NOMO-1 treated with DMSO at 0.1 percent for 48 hours (cell line): ENCODE measurements around the gene TCF12.

ENCODE experiments used
- DNase-seq: peaks from one replicate; lab custom pipeline; 2025; ENCODE audit not compliant: unreplicated experiment; lab: John Stamatoyannopoulos, UW

Gene TCF12

DNA sequence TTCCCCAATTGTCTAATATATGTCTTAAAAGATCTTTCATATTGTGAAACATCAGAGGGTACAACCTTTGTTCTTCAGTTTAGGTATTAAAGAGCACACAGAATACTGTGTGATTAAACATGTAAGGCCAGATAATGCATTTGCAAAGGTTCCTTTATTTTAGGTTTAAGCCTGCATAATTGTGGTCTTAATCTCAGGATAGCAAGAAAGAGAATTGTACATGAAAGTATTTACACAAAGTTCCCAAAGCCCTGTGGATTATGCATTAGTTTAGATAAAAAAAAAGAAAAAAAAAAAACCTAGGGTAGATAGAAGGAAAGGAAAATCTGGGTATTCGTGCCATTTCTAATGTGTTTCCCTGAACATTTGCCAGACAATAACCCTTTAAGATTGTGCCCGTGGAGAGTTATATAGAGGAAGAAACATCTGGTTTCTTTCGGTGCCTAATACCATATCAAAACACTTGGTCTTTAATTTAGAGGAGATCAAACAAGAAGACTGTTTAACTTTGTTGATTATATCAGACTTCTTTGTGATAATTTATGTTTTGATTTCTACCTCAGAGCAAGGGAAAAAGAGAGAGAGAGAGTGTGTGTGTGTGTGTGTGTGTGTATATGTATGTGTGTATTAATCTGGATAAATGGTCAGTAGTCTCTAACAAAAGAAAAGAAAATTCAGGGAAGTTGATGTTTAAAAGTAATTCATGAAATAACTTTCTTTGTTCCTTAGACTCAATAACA, 318.3 kb downstream of the TCF12 start:
- DNase-seq, result no peak

DNA sequence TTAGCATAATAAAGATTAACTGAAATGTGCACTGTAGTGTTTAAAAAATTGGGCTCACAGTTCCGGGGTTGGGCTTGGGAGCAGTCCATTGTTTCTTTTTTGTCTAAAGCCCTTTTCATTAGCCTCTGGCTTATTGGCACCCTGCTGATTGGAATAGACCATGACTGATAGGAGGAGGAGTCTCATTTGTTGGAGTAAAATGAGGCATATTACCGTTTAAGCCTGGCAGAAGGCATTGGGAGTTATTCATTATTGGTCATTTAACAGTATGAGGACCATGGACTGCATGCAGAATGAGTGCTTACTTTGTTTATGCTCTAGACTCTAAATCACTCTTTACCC, 318.8 kb downstream of the TCF12 start:
- no peak for DNase-seq

DNA sequence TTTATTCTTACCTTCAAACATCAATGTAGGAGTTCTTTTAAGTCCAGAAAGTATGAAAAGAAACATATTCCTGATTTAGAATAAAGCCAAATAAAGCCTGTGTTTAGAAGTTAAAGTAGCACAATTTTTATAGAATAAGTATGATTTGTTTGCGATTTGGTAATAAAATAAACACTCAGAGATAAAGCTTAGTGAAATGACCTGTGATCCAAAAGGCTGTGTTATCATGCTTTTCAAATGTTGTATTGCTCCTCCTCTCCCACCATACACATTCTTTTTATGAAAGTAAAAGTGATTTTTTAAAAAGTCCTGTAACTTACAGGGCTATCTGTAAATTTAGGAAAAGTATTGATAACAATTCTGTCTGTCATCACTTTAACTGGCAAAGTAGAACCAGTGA, 319.2 kb downstream of the TCF12 start:
- no peak for DNase-seq

DNA sequence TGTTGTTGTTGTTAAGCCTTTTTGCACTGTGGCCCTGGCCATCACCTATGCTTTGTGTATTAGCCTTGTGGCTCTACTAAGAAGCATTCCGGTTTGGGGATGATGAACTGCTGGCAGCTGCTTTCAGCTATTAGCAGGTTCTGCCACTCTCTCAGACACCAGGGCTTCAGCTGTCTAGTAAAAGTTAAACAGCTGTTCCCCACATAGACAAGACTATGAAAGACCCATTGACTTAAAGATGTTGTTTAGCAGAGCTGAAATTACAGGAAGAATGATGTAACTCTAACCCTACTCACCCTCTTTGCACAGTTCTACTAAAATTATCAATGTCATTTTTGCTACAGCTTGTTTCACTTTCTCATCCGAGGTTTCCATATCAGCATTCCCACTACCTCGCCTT, 326.7 kb downstream of the TCF12 start:
- DNase-seq, result peak; percentile 76

DNA sequence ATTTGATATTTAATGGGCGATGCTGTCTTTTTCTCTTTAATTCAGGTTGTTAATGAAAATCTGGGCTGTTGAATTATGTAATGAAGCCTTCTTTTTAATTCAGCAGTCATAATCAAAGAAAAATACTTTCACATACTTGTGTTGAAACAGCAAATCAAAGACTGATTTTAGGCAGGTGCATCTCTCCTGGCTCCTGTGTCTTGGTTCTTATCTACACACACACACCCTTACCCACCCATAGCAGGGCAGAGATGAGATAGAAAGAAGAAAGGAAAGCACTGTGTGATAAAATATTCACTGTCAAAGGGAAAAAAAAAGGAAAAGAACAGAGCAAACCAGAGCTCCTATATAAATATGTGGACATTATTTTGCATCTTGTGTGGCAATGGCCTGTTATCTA, 327.3 kb downstream of the TCF12 start:
- no peak for DNase-seq

DNA sequence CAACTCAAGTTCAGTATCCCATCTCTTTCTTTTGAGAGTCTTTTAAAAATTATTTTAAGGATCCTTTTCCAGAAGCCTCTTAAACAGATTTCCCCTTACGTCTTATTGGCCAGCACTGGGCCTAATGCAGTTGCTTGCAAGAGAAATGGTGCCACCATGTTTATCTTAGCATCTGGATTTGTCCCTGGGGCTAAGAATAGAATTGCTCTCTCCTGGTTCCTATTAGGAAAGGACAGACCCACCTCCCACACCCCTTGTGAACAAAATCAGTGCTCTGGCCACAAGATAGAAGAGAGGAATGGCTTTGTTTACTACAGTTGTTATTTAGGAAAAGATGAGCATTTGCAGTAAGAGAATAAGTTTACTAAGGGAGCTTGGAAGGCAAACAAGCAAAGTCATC, 329.6 kb downstream of the TCF12 start:
- DNase-seq, result no peak

DNA sequence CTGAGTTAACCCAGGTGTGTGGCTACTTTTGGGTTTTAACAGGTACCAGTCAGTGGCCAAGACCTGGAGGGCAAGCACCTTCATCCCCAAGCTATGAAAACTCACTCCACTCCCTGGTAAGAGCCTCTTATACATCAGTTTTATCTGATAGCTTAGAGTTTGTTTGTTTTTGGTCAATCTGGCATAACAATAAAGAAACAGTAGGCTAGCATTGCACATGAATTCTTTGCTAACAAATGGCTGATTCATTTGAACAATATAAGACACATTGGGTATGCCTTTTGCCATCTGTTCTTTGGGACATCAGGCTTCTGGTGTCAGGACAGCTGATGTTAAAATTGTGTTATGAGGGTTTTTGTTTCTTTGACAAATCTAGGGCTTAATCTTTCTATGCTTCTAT, 332.9 kb downstream of the TCF12 start:
- DNase-seq, result no peak

DNA sequence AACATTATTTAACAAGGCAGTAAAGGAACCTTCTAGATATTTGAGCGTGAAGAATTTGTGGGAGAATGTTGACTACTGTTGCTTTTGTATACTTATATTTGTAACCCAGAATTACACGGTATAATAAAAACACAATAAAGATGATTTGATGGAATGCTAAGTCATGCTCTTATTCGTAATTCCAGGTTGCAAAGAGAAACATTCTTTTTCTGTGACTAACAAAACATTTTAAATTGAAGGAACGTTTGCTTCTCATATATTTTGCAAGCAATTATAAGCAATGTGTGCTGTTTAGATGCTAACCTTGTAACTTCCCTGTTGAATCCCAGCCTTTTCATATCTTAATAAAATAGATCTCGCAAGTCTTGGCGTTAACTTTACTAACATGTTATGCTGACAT, 333.5 kb downstream of the TCF12 start:
- DNase-seq, result no peak

DNA sequence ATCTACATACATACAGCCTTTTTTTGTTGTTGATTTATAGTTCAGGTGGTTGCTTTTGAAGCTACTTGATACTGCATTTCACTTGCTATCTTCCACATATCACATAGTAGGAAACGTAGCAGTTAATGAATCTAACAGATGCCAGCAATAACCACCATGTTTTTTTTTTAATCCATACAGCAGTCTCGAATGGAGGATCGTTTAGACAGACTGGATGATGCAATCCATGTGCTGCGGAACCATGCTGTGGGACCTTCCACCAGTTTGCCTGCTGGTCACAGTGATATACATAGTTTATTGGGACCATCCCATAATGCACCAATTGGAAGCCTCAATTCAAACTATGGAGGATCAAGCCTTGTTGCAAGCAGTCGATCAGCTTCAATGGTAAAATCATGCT, 334.6 kb downstream of the TCF12 start:
- no peak for DNase-seq

DNA sequence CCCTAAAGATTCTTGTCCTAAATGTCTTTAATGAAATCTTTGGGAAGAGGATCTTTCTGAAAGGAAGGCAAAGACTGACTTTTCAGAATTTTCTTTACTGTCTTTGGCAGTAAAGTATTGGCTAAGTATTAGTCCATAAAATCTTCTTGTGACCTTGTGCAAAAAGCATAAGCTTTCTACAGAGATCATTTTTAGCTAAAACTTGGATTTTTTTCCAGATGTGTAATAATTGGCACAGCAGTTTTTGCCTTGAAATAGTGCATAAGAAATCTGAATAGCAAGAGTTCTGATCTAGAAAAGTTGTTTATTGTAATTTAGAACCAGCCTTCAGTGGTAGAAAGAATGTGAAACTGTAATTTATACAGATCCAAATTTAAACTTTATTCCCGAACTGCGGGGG, 335.1 kb downstream of the TCF12 start:
- no peak for DNase-seq

DNA sequence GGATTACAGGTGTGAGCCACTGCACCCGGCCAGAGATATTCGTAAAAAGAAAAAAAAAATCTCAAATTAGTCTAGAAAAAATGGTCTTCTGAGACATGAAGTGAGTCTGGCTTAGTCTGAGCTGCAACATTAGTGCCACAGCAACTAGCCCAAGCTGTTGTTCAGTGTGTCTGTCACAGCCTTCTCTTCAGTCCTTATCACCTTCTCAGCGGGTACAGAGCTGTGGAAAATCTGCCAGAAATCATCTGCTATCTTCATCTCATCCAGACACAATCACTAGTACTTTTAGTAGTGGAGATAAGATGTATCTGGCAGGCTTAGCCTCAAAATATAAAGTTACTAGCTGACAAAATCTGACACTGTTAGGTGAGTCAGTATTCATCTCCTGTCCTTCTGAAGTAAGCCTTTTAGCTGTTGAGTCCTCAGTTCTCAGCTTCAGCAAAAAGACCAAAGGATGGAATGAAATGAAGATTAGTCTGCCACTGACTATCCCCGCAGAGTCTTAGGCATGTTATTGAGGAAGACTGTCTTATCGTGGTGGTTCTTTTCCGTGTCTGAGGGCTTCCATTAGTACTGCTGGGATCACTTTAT, 337.4 kb downstream of the TCF12 start:
- DNase-seq, result no peak

DNA sequence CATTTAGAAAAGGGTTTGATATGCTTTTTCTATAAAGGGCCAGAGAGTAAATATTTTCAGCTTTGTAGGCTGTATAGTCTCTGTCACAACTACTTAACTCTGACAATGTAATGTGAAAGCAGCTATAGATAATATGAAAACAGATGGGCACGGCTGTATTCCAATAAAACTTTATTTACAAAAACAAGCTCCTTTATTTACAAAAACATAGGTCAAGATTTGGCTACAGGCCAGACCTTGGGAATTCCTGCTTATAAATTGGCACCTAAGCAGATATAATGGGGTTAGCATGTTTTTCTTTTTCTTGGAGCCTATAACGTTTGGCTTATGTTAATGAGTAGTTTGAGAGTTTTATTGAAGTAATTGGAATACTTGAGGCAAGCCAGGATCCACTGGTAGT, 338.5 kb downstream of the TCF12 start:
- no peak for DNase-seq

DNA sequence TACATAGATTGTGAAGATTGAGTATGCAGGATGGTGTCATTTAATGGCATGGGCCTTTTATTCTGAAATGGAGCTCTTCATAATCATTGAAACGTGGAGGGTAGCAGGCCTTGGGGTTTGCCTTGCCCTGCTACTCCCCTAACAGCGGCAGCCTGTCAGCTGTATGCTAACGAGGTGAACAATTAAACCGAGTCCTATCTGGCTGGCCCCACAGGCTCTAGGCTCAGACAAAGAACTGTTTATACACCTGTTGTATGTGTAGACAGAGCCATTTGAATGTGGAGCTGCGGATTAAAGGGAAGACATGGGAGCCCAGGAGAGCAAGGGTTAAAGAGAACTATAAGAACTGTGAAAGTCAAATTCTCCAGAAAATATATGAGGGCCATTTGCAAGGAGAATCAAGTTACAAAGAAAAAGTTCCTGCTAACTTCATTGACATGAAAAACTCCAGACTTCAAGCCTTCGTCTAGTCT, 341.2 kb downstream of the TCF12 start:
- no peak for DNase-seq

DNA sequence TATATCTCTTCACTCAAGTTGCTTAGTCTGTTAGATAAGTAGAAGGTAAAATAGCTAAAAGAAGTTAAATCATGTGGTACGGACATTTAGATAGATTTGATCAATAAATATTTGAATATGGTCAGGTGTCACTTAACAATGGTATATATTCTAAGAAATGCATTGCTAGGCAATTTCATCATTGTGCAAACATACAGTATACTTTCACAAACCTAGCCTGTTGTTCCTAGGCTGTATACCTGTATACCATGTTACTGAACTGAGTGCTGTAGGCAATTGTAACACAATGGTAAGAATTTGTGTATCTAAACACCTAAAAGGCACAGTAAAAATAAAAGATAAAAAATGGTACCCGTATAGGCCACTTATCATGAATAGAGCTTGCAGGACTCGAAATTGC, 345.1 kb downstream of the TCF12 start:
- no peak for DNase-seq

DNA sequence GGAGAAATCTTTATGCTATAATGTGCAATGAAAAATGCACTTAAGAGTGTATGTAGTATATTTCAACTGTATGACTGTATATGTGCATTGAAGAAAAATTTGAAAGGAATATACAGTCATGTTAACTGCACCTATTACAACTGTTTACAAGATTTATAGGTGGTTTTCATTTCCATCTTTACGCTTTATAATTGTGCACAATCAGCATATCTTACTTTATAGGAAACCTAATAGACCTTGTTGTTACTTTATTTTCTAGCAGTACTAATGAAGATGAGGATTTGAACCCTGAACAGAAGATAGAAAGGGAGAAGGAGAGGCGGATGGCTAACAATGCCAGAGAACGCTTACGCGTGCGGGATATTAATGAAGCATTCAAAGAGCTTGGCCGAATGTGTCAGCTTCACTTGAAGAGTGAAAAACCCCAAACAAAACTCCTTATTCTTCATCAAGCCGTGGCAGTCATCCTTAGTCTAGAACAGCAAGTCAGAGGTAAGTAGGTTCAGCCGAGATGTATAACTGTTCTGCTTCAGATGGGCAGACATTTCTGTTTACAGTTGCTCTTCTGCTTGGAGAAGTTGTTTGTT, 354.4 kb downstream of the TCF12 start:
- no peak for DNase-seq

DNA sequence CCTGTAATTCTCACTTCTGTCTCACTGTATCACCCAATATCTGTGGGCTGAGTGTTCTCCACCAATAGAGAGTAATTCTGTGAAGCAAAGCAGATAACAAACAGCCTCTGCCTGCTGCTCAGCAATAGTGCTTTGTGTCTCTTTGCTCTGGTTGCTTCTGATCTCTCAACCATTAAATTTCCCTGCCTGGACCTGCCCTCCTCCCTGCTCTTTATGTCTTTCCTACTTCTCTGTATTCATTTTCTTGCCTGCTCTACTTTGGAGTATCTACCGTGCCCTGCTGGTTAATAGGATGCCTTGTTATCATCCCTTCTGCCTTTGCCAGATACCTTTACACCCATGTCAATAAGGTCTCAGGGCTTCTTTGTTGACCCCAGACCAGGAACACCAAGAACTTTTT, 355.0 kb downstream of the TCF12 start:
- DNase-seq, result no peak

DNA sequence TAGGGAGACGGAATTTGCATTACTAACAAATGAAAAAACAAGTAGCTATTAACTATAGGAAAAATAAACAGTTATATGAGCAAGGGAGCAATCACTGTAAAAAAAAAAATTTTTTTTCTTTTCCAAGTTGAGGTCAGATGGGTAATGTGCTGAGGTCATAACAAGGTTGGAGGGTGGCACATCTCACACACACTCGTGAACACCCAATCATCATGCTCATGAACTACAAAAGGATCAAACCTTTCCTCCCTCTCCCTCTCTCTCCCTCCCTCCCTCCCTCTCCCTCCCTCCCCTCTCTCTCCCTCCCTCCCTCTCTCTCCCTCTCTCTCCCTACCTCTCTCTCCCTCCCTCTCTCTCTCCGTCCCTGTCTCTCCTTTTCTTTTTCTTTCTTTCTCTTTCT, 360.0 kb downstream of the TCF12 start:
- DNase-seq, result no peak

DNA sequence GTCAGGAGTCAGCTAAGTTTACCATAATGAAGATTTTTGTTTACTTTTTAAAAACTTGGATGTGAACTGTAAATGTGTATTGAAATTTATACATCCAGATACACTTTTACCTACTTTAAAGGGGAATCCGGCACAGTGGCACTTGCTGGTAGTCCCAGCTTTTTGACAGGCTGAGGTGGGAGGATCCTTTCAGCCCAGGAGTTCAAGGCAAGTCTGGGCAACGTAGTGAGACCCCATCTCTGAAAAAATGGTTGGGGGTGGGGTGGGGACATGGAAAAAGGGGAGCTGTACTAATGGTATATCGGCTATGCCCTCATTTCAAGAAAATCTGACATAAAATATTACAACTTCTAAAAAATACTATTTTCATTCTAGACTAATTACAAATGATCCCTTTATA, 362.0 kb downstream of the TCF12 start:
- DNase-seq, result no peak

DNA sequence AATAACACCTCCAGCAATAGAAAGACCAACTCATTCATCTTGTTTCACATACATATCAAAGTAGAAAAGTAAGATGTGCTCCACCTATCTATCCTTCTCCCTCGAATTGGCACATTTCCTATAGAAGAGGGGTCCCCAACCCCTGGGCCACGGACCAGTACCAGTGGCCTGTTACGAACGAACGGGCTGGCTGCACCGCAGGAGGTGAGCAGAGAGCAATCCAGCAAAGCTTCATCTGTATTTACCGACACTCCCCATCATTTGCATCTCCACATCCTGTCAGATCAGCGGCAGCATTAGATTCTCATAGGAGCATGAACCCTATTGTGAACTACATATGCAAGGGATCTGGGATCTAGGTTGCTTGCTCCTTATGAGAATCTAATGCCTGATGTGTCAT, 362.9 kb downstream of the TCF12 start:
- no peak for DNase-seq

DNA sequence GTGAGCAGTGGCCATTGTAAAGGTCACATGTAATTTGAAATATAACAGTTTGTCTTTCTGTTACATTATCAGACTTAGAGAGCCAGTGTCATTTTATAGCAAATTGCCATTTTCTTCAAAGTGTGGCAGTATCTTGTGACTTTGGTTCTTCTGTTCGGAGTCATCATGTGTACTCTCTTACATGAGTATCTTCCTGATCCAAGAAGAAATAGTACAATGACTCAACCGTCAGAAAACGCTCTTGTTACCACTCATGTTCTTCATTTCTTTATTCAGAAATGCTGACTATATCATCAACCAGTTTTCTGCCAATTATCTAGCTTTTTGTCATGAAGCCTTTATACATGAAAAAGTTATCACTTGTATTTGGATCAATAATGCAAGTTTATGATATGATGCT, 364.2 kb downstream of the TCF12 start:
- DNase-seq, result no peak

DNA sequence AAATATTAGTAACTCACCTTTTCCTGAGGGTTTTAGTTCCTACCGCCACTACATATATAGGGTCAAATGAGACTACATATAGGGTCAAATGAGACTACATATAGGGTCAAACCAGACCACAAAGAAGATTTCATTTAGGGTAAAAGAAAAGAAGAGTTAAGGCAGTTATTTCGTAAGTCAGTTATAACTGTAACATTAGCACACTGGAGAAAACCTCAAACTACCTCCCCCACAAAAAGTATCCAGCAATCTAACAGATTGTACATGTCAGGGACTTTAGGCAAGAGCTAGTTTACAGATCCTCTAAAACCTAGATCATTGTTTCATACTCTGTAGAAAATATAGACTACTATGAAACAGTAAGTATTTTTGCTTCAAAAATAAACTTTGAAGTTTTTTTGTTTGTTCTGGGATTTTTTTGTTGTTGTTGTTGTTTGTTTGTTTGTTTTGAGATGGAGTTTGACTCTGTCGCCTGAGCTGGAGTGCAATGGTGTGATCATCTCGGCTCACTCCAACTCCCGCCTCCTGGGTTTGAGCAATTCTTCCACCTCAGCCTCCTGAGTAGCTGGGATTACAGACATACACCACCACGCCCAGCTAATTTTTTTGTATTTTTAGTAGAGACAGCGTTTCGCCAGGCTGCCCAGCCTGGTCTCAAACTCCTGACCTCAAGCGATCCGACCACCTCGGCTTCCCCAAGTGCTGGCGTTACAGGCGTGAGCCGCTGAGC, 365.5 kb downstream of the TCF12 start:
- peak; percentile 93 for DNase-seq

DNA sequence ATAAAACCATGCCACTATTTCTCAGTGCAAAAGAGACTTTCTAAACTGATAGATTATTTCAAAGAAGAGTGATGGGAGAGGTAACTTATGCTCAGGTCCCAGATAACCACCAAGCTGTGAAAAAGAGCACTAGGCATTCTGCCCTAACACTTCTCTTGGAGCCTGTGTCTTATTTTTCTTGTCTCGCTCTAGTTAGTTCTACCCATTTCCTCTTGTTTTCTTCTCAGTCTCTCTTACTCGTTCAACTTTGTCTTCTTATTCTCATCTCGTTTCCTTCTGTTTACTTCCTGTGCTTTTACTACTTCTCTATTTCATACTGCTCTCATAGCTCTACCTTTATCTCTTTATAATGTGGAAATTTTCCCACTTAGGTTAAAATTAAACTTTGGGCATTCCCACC, 366.1 kb downstream of the TCF12 start:
- peak; percentile 77 for DNase-seq
